Body of pancreas (tissue), 4 donors: Measurements from ENCODE around the gene CLEC16A. TPM values are rescaled to one million over a fixed set of nuclear protein-coding genes. Genes with fewer than 3 reads are reported as not detected.

Experiments
- ATAC-seq: fragments of 150-250 bp; one replicate; pipeline ENCODE4 v1.9.1; 2016
- DNase-seq, 4 donors: peaks; one replicate each; pipeline ENCODE4 v3.0.0-alpha.2; 2019
- H3K27ac ChIP-seq, 4 donors: fragments of 200-600 bp; sonication (generic); 1 replicate in 3 of 4; 2 replicates in 1 of 4; pipeline versions ENCODE4 v1.5.1 to v1.6.1; 2016 to 2019; ENCODE audit warnings: mild to moderate bottlenecking in 1 of 4, mixed read lengths in 1 of 4, moderate library complexity in 1 of 4
- H3K27me3 ChIP-seq, 2 donors: fragments of 200-600 bp; sonication (generic); one replicate each; pipeline ENCODE4 v1.6.0; 2016; ENCODE audit warnings: mild to moderate bottlenecking in 1 of 2
- H3K36me3 ChIP-seq, 2 donors: fragments of 200-600 bp; sonication (generic); replicated peaks in 1 of 2; 2 replicates each; pipeline ENCODE4 v1.5.1; 2016; ENCODE audit warnings: low read depth in 2 of 2; ENCODE audit not compliant: insufficient read depth in 1 of 2
- H3K4me1 ChIP-seq: fragments of 200-600 bp; sonication (generic); one replicate; pipeline ENCODE4 v1.6.0; 2016
- H3K4me3 ChIP-seq, 2 donors: fragments of 200-600 bp; sonication (generic); 1 replicate in 1 of 2; 2 replicates in 1 of 2; pipeline ENCODE4 v1.5.1; 2016 to 2019
- H3K9me3 ChIP-seq, 3 donors: fragments of 200-600 bp; sonication (generic); 1 replicate in 2 of 3; 2 replicates in 1 of 3; pipeline ENCODE4 v1.5.1; 2016
- CTCF ChIP-seq, 7 experiments: fragments of 450-650 bp in 4 of 7; fragments of 200-600 bp in 3 of 7; sonication (generic) in 3 of 7; IDR thresholded peaks; one replicate each; pipeline ENCODE4 v1.5.1; 2016 to 2019; ENCODE audit warnings: antibody characterized with exemption in 7 of 7
- POLR2A ChIP-seq, 3 donors: fragments of 450-650 bp; IDR thresholded peaks; one replicate each; pipeline ENCODE4 v1.6.1; 2016; ENCODE audit warnings: antibody characterized with exemption in 3 of 3, mild to moderate bottlenecking in 2 of 3
- WGBS, 2 donors: methylation state at CpG; one replicate each; pipeline ENCODE4 v1.1.5; 2017; 5-methylcytosine and 5-hydroxymethylcytosine counted together
- intact Hi-C: fragments of 100-400 bp; cut with DNase I; formaldehyde crosslinking; loops from one replicate; pipeline ENCODE4 v1.15.1; 2023
- total RNA-seq, 2 donors: library from RNA; depleted of rRNA; stranded (reverse); fragments of >200 nt; gene quantifications; one replicate each; pipeline ENCODE4 v1.1.0, GENCODE V29; 2016

The CLEC16A gene
- total RNA-seq, 2 donors from 2014 or later: 15.0 to 21.4 TPM

DNA sequence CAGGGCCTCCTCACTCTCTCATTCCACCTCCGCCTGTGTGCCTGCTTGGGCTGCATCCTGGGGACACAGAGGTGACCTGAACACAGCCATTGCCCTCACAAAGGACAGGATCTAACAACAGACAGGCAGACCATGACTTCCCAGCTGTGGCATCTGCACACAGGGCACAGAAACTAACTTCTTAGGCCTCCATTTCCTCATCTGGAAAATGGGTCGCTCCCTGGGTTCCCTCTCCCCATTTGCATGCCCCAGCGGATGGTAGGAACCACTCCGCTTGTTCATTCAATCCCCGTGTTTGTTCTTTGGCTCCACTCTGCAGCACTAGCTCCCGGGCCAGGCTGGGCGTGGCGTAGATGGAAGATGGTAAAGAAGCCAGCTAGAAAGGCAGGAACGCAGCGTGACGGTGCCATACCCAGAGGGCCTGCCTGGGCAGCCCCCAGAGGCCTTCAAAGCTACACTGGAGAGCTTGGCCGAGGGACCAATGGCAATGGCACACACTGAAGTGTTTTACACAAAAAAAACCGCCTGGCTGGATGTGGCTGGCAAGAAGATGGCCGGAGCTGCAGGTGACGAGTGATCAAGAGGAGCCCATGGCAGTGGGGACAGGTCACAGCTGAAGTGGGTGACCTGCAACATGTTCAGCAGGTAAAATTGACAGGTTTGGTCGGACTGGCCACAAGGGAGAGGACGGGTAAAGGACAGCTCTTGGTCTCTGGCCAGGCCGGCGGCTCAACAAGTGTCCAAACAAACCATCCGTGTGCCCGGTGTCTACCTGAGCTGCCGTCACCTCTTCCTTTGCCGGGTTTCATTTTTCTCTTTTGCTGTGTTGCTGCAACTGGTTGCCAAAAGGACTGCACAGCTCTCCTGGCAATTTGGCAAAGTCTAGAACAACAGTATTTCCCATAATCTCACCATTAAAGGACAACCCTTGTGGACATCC is 244.7 kb downstream of the CLEC16A start:
- no peaks in the 10 kb centered on the region for H3K9me3 ChIP-seq
- H3K27ac ChIP-seq: no peak overlapping the region
- H3K36me3 ChIP-seq: no peaks in the 10 kb centered on the region
- 83 to 86% methylated on average over 23 of the region's 23 CpGs for WGBS, 2 donors
- ATAC-seq: no peak
- no peaks in the 10 kb centered on the region for H3K27me3 ChIP-seq
- TF ChIP-seq CTCF (IDR thresholded peaks at IDR 0.05) (no peak), POLR2A (IDR thresholded peaks at IDR 0.05) (no peak)
- intact Hi-C loops: no loop called here
- H3K4me1 ChIP-seq: no peaks in the 10 kb centered on the region
- no peak overlapping the region for H3K4me3 ChIP-seq
- DNase-seq: no peak

DNA sequence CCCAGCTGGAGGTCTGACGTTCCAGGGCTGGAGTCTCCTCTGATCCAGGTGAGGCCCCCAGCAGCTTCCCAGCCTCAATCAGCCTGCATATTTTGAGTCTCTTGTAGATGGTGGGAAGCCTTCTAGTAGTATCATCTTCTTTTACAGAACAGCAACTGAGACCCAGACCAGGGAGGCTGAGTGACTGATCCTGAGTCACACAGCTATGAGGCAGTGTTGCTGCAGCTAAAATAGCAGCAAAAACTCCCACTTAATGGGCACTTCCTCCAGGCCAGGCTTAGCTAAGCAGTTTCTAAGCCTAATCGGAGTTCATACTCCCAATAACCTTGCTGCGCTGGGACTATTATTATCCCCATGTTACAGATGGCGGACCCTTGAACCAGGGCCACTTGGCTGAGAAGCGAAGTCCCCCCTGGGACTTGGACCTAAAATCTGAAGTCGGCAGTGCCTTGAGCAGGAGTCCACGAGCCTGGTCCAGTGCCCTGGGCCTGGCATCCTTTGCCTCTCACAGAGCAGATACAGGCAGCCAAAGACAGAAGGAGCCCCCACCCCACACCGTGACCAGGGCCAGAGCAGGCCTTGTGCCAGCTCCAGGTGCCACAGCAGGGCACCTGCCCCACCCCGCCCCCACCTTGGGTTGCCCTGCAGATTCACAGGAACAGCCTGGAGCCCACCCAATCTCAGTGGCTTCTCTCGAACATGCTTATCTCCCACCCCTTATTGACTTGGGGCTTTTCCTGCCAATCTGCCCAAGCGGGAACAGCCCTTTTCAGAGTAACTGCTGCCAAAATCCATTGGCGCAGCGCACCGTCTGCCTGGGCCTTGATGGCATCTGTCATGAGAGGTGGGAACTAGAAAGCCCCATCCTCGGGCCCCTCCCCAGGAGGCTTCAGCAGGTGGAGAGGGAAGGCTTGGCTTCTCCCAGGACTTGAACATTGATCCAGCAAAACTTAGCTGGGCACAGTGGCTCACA is 246.5 kb downstream of the CLEC16A start:
- no peak for DNase-seq
- TF ChIP-seq POLR2A (IDR thresholded peaks at IDR 0.05): no peak
- TF ChIP-seq CTCF (IDR thresholded peaks at IDR 0.05): no peak
- Histone ChIP-seq H3K27ac (no peak overlapping the region), H3K36me3 (no peaks in the 10 kb centered on the region), H3K27me3 (no peaks in the 10 kb centered on the region), H3K9me3 (no peaks in the 10 kb centered on the region), H3K4me1 (no peaks in the 10 kb centered on the region), H3K4me3 (no peak overlapping the region)
- no peak for ATAC-seq
- intact Hi-C loops: no loop called here
- 47 to 67% methylated on average over 8 to 15 of the region's 15 CpGs for WGBS, 2 donors

DNA sequence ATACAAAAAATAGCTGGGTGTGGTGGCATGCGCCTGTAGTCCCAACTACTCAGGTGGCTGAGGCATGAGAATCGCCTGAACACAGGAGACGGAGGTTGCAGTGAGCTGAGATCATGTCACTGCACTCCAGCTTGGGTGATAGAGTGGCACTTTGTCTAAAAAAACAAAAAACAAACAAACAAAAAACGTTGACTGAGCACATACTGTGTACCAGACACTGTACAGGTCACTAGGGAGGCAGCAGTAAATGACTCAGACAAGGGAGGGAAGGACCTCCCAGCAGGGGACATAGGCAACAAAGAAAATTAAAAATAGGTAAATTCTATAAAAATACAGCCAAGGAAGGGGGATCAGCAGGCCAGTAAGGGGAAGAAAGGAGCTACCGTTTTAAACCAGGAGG is 247.3 kb downstream of the CLEC16A start:
- H3K4me1 ChIP-seq: no peaks in the 10 kb centered on the region

GRCh38 chr16:11193494-11193893 is 249.1 kb downstream of the CLEC16A start:
- Histone ChIP-seq H3K27me3 (no peaks in the 10 kb centered on the region), H3K9me3 (no peaks in the 10 kb centered on the region), H3K4me3 (no peak overlapping the region), H3K27ac (no peak overlapping the region), H3K36me3 (no peaks in the 10 kb centered on the region), H3K4me1 (no peaks in the 10 kb centered on the region)
- TF ChIP-seq CTCF (IDR thresholded peaks at IDR 0.05) (no peak), POLR2A (IDR thresholded peaks at IDR 0.05) (no peak)
- ATAC-seq: no peak
- intact Hi-C loops: no loop called here
- DNase-seq: no peak

More for the DNA sequence above, 247.3 kb downstream of the CLEC16A start:
- no peaks in the 10 kb centered on the region for H3K36me3 ChIP-seq
- intact Hi-C loops: no loop called here
- H3K9me3 ChIP-seq: no peaks in the 10 kb centered on the region
- no peak for DNase-seq
- TF ChIP-seq CTCF (IDR thresholded peaks at IDR 0.05) (no peak), POLR2A (IDR thresholded peaks at IDR 0.05) (no peak)
- H3K4me3 ChIP-seq: no peak overlapping the region
- no peak for ATAC-seq
- WGBS, 2 donors: 71 to 73% methylated on average over 5 of the region's 5 CpGs
- no peak overlapping the region for H3K27ac ChIP-seq
- no peaks in the 10 kb centered on the region for H3K27me3 ChIP-seq
